PC-9 (cell line): ENCODE data around the gene LSM12.

Experiments
- EZH2 ChIP-seq: fragments of 200-600 bp; sonication (generic); IDR thresholded peaks from 2 replicates; pipeline ENCODE4 v1.8.0; 2017; ENCODE audit warnings: antibody characterized with exemption, low read depth
- TF ChIP-seq, protein P1 (sequence below): fragments of 200-600 bp; sonication (generic); conservative IDR thresholded peaks from 2 replicates; pipeline ENCODE4 v1.6.1; 2017; ENCODE audit warnings: mixed run types, antibody characterized with exemption, mild to moderate bottlenecking, moderate library complexity

DNA sequence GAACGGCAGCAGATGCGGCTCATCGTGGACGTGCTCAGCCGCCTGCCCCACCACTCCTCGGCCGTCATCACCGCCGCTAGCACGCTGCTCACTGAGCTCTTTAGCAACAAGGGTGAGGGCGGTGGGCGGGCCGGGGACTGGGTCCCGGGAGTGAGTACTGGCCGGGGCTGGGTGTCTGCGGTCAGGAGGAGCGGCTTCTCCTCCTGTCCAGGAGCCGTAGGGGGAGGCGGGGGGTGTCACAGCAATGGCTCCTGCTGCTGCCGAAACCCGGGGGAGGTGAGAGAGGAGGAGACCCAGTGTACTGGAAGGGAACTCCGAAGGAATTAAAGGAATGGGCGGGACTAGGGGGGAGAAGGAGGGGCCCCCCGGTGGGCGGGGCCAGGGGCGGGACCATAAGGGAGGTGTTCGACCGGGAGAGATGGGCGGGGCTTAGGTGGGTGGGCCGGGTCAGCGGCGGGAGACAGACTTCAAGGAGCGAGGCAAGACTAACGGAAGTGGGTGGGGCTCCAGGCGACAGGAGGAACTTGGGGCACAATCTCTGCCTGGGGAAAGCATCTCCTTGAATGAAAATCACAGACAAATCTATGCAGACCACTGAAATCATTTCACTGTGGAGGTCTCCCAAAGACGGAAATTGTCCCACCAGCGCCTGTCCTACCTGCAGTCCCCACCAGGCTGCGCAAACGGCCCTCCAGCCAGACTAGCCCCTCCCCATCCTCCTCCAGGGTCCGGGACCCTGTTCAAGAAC, 59.7 kb downstream of the LSM12 start:
- TF ChIP-seq, protein P1, sequence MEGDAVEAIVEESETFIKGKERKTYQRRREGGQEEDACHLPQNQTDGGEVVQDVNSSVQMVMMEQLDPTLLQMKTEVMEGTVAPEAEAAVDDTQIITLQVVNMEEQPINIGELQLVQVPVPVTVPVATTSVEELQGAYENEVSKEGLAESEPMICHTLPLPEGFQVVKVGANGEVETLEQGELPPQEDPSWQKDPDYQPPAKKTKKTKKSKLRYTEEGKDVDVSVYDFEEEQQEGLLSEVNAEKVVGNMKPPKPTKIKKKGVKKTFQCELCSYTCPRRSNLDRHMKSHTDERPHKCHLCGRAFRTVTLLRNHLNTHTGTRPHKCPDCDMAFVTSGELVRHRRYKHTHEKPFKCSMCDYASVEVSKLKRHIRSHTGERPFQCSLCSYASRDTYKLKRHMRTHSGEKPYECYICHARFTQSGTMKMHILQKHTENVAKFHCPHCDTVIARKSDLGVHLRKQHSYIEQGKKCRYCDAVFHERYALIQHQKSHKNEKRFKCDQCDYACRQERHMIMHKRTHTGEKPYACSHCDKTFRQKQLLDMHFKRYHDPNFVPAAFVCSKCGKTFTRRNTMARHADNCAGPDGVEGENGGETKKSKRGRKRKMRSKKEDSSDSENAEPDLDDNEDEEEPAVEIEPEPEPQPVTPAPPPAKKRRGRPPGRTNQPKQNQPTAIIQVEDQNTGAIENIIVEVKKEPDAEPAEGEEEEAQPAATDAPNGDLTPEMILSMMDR = no peak; the same call in 1 of the 2 replicates
- no peak for TF ChIP-seq EZH2
